Activated CD8-positive, alpha-beta T cell treated with anti-CD3 and anti-CD28 coated beads for 36 hours (primary cell): ENCODE results near the gene TIMP1. TPM values are rescaled to one million over a fixed set of nuclear protein-coding genes. Genes with fewer than 3 reads are reported as not detected.
A peak's percentile ranks its signal among the peaks of the same experiment; 100 is the strongest.

ENCODE experiments used
- ATAC-seq: fragments of 200-7000 bp; cut with Tn5 transposase; one replicate; pipeline ENCODE4 v1.10.0; 2021; ENCODE audit warnings: mild to moderate bottlenecking, moderate library complexity
- CTCF ChIA-PET: fragments of 350-600 bp; sonication (Branson Sonifier 250); formaldehyde crosslinking; loops from one replicate; lab custom pipeline; 2021; ENCODE audit warnings: antibody characterized with exemption; lab: Charles Lee
- POLR2A ChIA-PET: fragments of 350-600 bp; sonication (Branson Sonifier 250); formaldehyde crosslinking; loops from one replicate; lab custom pipeline; 2021; ENCODE audit warnings: antibody characterized with exemption; lab: Charles Lee
- DNase-seq: peaks from one replicate; pipeline ENCODE4 v3.0.0-alpha.2; 2020
- H3K27ac Mint-ChIP-seq: one replicate; pipeline ENCODE4 v1.8.0; 2021; ENCODE audit warnings: mild to moderate bottlenecking, mixed read lengths
- H3K27me3 Mint-ChIP-seq: one replicate; pipeline ENCODE4 v1.8.0; 2021; ENCODE audit warnings: mixed read lengths
- H3K36me3 Mint-ChIP-seq: one replicate; pipeline ENCODE4 v1.8.0; 2021; ENCODE audit warnings: low read depth, mixed read lengths
- H3K4me1 Mint-ChIP-seq: one replicate; pipeline ENCODE4 v1.8.0; 2021; ENCODE audit warnings: low read depth, mixed read lengths
- H3K4me3 Mint-ChIP-seq: one replicate; pipeline ENCODE4 v1.8.0; 2021; ENCODE audit warnings: mild to moderate bottlenecking, moderate library complexity, mixed read lengths
- H3K9me3 Mint-ChIP-seq: one replicate; pipeline ENCODE4 v1.8.0; 2021; ENCODE audit warnings: mixed read lengths
- CTCF ChIP-seq: fragments of 200-600 bp; IDR thresholded peaks from one replicate; pipeline ENCODE4 v1.8.0; 2022; ENCODE audit warnings: antibody characterized with exemption, mild to moderate bottlenecking
- intact Hi-C: fragments of 100-400 bp; cut with micrococcal nuclease; formaldehyde crosslinking; loops from one replicate; pipeline ENCODE4 v1.10.0; 2022
- microRNA-seq: library from miRNA; unstranded; fragments of <30 nt; microRNA quantifications from one replicate; pipeline ENCODE4 v1.2.0, GENCODE V29; 2022; ENCODE audit warnings: borderline microRNAs expressed, borderline replicate concordance
- total RNA-seq, 2 experiments: library from RNA; stranded (reverse); gene quantifications; one replicate each; pipeline ENCODE4 v1.2.3, GENCODE V29; 2021

The TIMP1 gene
- total RNA-seq, 2 experiments from 2014 or later, result 3.0 to 4.3 TPM

- intact Hi-C loops, result no loop called here
- ChIA-PET POLR2A (no interaction called here), CTCF (no interaction called here)
- Mint-ChIP-seq H3K27ac (no peak overlapping the region), H3K4me3 (no peak overlapping the region), H3K27me3 (no peaks in the 10 kb centered on the region), H3K9me3 (no peaks in the 10 kb centered on the region), H3K36me3 (peaks cover 29% of the 10 kb centered on the region), H3K4me1 (peaks cover 17% of the 10 kb centered on the region)
- no peak for TF ChIP-seq CTCF
- ATAC-seq, result peak; percentile 70
- peak; percentile 60 for DNase-seq
These were observed 52.8 kb downstream of the TIMP1 start for GRCh38 chrX:47634871-47635575.

Small RNAs within 50 kb of the gene (microRNA-seq; reads per million reads assigned to microRNA genes)
- gene MIR4769, result not detected

Other genes starting within 250 kb of the TIMP1 start
- gene ZNF157, start 211.9 kb upstream of the TIMP1 start, total RNA-seq, result 1 to 10 TPM in 1 of 2 experiments, under 1 TPM in 1; 0.52 to 1.0 TPM
- 10 to 100 TPM; 10.6 TPM for gene ZNF41, start 99.2 kb upstream of the TIMP1 start, total RNA-seq
- gene ARAF, start 21.2 kb upstream of the TIMP1 start, total RNA-seq, result 10 to 100 TPM; 53.9 to 60.9 TPM
- gene SYN1, start 37.4 kb downstream of the TIMP1 start, total RNA-seq, result under 1 TPM; 0.67 to 0.74 TPM
- 1 to 10 TPM; 1.6 to 2.1 TPM for gene CFP, start 47.5 kb downstream of the TIMP1 start, total RNA-seq
- gene ELK1, start 68.1 kb downstream of the TIMP1 start, total RNA-seq, result 10 to 100 TPM; 67.6 to 73.2 TPM
- gene UXT, start 76.7 kb downstream of the TIMP1 start, total RNA-seq, result 100 to 1,000 TPM; 187 to 192 TPM